Measurements from ENCODE around the gene MPRIP.
"Not testable (repeated sequence)": the region's sequence is repeated elsewhere in the genome, so short reads cannot be mapped to it uniquely, and the experiment has no call there.

MPRIP gene

GRCh38 chr17:17013828-17014747 lies 28.2 kb upstream of the MPRIP start:
- DNase-seq (ENCODE audit: low spot score), result not testable (repeated sequence)

GRCh38 chr17:17014748-17015124 lies 27.5 kb upstream of the MPRIP start:
- DNase-seq (ENCODE audit: low spot score), result not testable (repeated sequence)

- DNase-seq (ENCODE audit: low spot score), result no peak
Observed at GRCh38 chr17:17015230-17015629, 27.0 kb upstream of the MPRIP start.

- DNase-seq (ENCODE audit: low spot score), result not testable (repeated sequence)
Observed at GRCh38 chr17:17016199-17017197, 25.8 kb upstream of the MPRIP start.

GRCh38 chr17:17017343-17018014 lies 24.8 kb upstream of the MPRIP start:
- DNase-seq (ENCODE audit: low spot score), result no peak

GRCh38 chr17:17018021-17018441 lies 24.2 kb upstream of the MPRIP start:
- DNase-seq (ENCODE audit: low spot score), result no peak

- no peak for DNase-seq (ENCODE audit: low spot score)
Observed at GRCh38 chr17:17018612-17019429, 23.4 kb upstream of the MPRIP start.

GRCh38 chr17:17019430-17019762 lies 22.9 kb upstream of the MPRIP start:
- DNase-seq (ENCODE audit: low spot score), result no peak

- DNase-seq (ENCODE audit: low spot score), result no peak
Observed at GRCh38 chr17:17019891-17020456, 22.3 kb upstream of the MPRIP start.

GRCh38 chr17:17020821-17021193 lies 21.4 kb upstream of the MPRIP start:
- DNase-seq (ENCODE audit: low spot score), result no peak

- DNase-seq (ENCODE audit: low spot score), result peak; percentile 76
Observed at GRCh38 chr17:17021194-17021863, 20.9 kb upstream of the MPRIP start.

GRCh38 chr17:17022011-17022410 lies 20.2 kb upstream of the MPRIP start:
- no peak for DNase-seq (ENCODE audit: low spot score)

- DNase-seq (ENCODE audit: low spot score), result no peak
Observed at GRCh38 chr17:17022456-17022855, 19.8 kb upstream of the MPRIP start.

- no peak for DNase-seq (ENCODE audit: low spot score)
Observed at GRCh38 chr17:17024778-17025300, 17.4 kb upstream of the MPRIP start.

- no peak for DNase-seq (ENCODE audit: low spot score)
Observed at GRCh38 chr17:17025621-17026020, 16.6 kb upstream of the MPRIP start.

- no peak for DNase-seq (ENCODE audit: low spot score)
Observed at GRCh38 chr17:17026163-17026562, 16.1 kb upstream of the MPRIP start.

GRCh38 chr17:17027442-17028058 lies 14.7 kb upstream of the MPRIP start:
- no peak for DNase-seq (ENCODE audit: low spot score)

GRCh38 chr17:17028059-17028877 lies 14.0 kb upstream of the MPRIP start:
- DNase-seq (ENCODE audit: low spot score), result peak; percentile 29

All from globus pallidus (tissue), 1 donor.